Neutrophil (primary cell): ENCODE results near the gene AWAT1.

Experiments used
- H3K27ac ChIP-seq: fragments of 200-600 bp; sonication (generic); 2 replicates; pipeline ENCODE4 v1.5.1; 2016; ENCODE audit warnings: mild to moderate bottlenecking, moderate library complexity
- H3K27me3 ChIP-seq: fragments of 200-600 bp; sonication (generic); 2 replicates; pipeline ENCODE4 v1.6.0; 2016; ENCODE audit warnings: mild to moderate bottlenecking
- H3K36me3 ChIP-seq: fragments of 200-600 bp; sonication (generic); 2 replicates; pipeline ENCODE4 v1.5.1; 2017
- H3K4me1 ChIP-seq, 2 experiments: fragments of 200-600 bp in 1 of 2; sonication (generic) in 1 of 2; 1 replicate in 1 of 2; 2 replicates in 1 of 2; pipeline versions ENCODE4 v1.5.1 to v1.6.1; 2013 to 2016; ENCODE audit warnings: low read depth in 1 of 2, low read length in 1 of 2, mild to moderate bottlenecking in 1 of 2, moderate library complexity in 1 of 2; ENCODE audit not compliant: control insufficient read depth in 1 of 2, insufficient read depth in 1 of 2
- H3K4me3 ChIP-seq, 2 experiments: fragments of 200-600 bp in 1 of 2; sonication (generic) in 1 of 2; 1 replicate in 1 of 2; 2 replicates in 1 of 2; pipeline ENCODE4 v1.5.1; 2013 to 2016; ENCODE audit warnings: low read depth in 1 of 2, low read length in 1 of 2, mild to moderate bottlenecking in 1 of 2, moderate library complexity in 1 of 2
- H3K9me3 ChIP-seq: fragments of 200-600 bp; sonication (generic); 2 replicates; pipeline ENCODE4 v1.5.1; 2016
- TF ChIP-seq, protein P1 (sequence below): fragments of 200-600 bp; sonication (generic); IDR thresholded peaks from 2 replicates; pipeline ENCODE4 v1.5.1; 2016; ENCODE audit warnings: antibody characterized with exemption

The AWAT1 gene

GRCh38 chrX:70281951-70282350, 47.5 kb downstream of the AWAT1 start, which contains the start of gene RAB41:
TSS of gene RAB41 (plus strand) at chrX:70282172. CDS start at chrX:70282218, 46 bp downstream.
- Histone ChIP-seq H3K27me3 (no peaks in the 10 kb centered on the region), H3K36me3 (peaks cover 13% of the 10 kb centered on the region), H3K4me3 (no peak within 1 kb of the TSS), H3K4me1 (no peaks in the 10 kb centered on the region), H3K9me3 (no peaks in the 10 kb centered on the region), H3K27ac (no peak within 1 kb of the TSS)
- TF ChIP-seq, protein P1, sequence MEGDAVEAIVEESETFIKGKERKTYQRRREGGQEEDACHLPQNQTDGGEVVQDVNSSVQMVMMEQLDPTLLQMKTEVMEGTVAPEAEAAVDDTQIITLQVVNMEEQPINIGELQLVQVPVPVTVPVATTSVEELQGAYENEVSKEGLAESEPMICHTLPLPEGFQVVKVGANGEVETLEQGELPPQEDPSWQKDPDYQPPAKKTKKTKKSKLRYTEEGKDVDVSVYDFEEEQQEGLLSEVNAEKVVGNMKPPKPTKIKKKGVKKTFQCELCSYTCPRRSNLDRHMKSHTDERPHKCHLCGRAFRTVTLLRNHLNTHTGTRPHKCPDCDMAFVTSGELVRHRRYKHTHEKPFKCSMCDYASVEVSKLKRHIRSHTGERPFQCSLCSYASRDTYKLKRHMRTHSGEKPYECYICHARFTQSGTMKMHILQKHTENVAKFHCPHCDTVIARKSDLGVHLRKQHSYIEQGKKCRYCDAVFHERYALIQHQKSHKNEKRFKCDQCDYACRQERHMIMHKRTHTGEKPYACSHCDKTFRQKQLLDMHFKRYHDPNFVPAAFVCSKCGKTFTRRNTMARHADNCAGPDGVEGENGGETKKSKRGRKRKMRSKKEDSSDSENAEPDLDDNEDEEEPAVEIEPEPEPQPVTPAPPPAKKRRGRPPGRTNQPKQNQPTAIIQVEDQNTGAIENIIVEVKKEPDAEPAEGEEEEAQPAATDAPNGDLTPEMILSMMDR: no peak

DNA sequence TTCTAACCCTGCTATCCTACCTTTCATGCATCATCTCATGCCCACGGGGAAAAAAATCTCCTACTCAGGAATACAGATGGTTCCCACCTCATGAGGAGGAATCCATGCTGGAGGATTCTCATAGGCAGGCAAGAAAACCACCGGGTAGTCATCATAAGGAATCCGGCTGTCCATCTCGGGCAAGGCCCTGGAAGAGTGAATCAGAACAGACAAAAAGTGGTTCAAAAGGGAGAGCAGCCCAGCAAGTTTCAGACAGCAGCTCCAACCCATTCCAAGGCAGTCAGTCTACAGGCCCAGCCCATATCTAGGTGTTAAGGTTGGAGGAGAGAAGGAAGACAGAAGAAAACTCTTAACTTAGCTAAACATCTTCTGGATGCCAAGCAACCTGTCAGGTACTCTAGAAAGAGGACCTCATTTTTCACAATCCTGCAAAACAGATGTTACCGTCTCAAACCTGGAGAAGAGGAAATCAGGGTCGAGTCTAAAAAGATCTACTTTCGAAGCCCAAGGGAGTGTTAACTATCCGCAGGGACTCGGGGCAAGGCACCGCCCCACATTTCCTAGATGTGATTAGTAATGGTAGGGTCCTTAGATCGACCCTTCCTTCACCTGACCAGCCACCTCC, 54.8 kb downstream of the AWAT1 start:
- Histone ChIP-seq H3K27ac (peak overlapping the region; percentile 58), H3K36me3 (peaks cover 21% of the 10 kb centered on the region), H3K27me3 (no peaks in the 10 kb centered on the region), H3K9me3 (no peaks in the 10 kb centered on the region), H3K4me1 (peaks cover 9 to 16% of the 10 kb centered on the region in 2 experiments), H3K4me3 (peak overlapping the region; percentile 61 to 65)
- TF ChIP-seq, protein P1: no peak
